GM12878 (cell line): ENCODE results near the gene EPB41L4B. TPM values are rescaled to one million over a fixed set of nuclear protein-coding genes. Genes with fewer than 3 reads are reported as not detected.

ENCODE experiments used
- ATAC-seq: fragments of 200-7000 bp; cut with Tn5 transposase; 3 replicates; pipeline ENCODE4 v1.9.1; 2020; ENCODE audit warnings: mild to moderate bottlenecking, moderate library complexity
- BruUV-seq: library from RNA; stranded (reverse); fragments of 400-500 nt; replicated peaks from 2 replicates; lab custom pipeline; 2021; lab: Mats Ljungman, UMichigan
- CTCF ChIA-PET: fragments of 300-600 bp; sonication (Branson Sonifier 250); formaldehyde crosslinking; extraction: SDS; loops from one replicate; lab custom pipeline; 2021; ENCODE audit warnings: inconsistent platforms; lab: Yijun Ruan, JAX
- POLR2A ChIA-PET: fragments of 350-600 bp; formaldehyde crosslinking; extraction: SDS; loops from one replicate; lab custom pipeline; 2021; ENCODE audit warnings: inconsistent platforms; lab: Charles Lee
- RAD21 ChIA-PET: fragments of 300-600 bp; sonication (Branson Sonifier 250); formaldehyde crosslinking; loops from one replicate; lab custom pipeline; 2023; ENCODE audit warnings: antibody characterized with exemption; ENCODE audit not compliant: unreplicated experiment; lab: Charles Lee
- SMC1A ChIA-PET: fragments of 300-600 bp; sonication (Branson Sonifier 250); formaldehyde crosslinking; loops from one replicate; lab custom pipeline; 2023; ENCODE audit not compliant: unreplicated experiment, uncharacterized antibody; lab: Charles Lee
- DNase-seq: peaks from one replicate; pipeline ENCODE4 v3.0.0-alpha.2; 2011; ENCODE audit warnings: low read depth, low spot score
- FAIRE-seq: peaks from 3 replicates; lab custom pipeline; 2011; peaks lifted over from hg19 to GRCh38; lab: Jason Lieb, UNC
- H2AFZ ChIP-seq: 2 replicates; pipeline ENCODE4 v1.6.0; 2011; ENCODE audit warnings: low read depth, low read length, control low read depth; ENCODE audit not compliant: control insufficient read depth
- H3K27ac ChIP-seq: 2 replicates; pipeline ENCODE4 v1.5.1; 2011; ENCODE audit warnings: control low read depth; ENCODE audit not compliant: control insufficient read depth, insufficient read depth
- H3K27me3 ChIP-seq, 2 experiments: replicated peaks in 1 of 2; 2 replicates each; pipeline versions ENCODE4 v1.6.0 to v1.6.1; 2011; ENCODE audit warnings: low read length in 1 of 2; ENCODE audit not compliant: control insufficient read depth in 2 of 2, insufficient read depth in 2 of 2
- H3K36me3 ChIP-seq, 2 experiments: 2 replicates each; pipeline ENCODE4 v1.5.1; 2011; ENCODE audit warnings: low read length in 1 of 2; ENCODE audit not compliant: control insufficient read depth in 2 of 2, insufficient read depth in 2 of 2
- H3K4me1 ChIP-seq: 2 replicates; pipeline ENCODE4 v1.6.1; 2011; ENCODE audit warnings: mild to moderate bottlenecking, low read length, moderate library complexity, mixed read lengths; ENCODE audit not compliant: control insufficient read depth, insufficient read depth
- H3K4me2 ChIP-seq: 2 replicates; pipeline ENCODE4 v1.6.0; 2011; ENCODE audit warnings: control low read depth; ENCODE audit not compliant: control insufficient read depth, insufficient read depth
- H3K4me3 ChIP-seq: fragments of 200-600 bp; sonication (generic); 2 replicates; pipeline ENCODE4 v1.5.1; 2016
- H3K79me2 ChIP-seq: 2 replicates; pipeline ENCODE4 v1.6.0; 2011; ENCODE audit warnings: low read length; ENCODE audit not compliant: control insufficient read depth, insufficient read depth
- H3K9ac ChIP-seq: 2 replicates; pipeline ENCODE4 v1.8.0; 2011; ENCODE audit warnings: low read length, control low read depth, mixed read lengths; ENCODE audit not compliant: control insufficient read depth, insufficient read depth
- H3K9me3 ChIP-seq: replicated peaks from 3 replicates; pipeline ENCODE4 v1.5.1; 2011; ENCODE audit warnings: mild to moderate bottlenecking, low read length; ENCODE audit not compliant: control insufficient read depth, insufficient read depth
- H4K20me1 ChIP-seq: 2 replicates; pipeline ENCODE4 v1.6.0; 2011; ENCODE audit not compliant: control insufficient read depth, insufficient read depth
- BCL3 ChIP-seq: IDR thresholded peaks from 2 replicates; pipeline ENCODE4 v1.6.1; 2011; ENCODE audit warnings: borderline replicate concordance, low read depth, mild to moderate bottlenecking, moderate library complexity, low read length; ENCODE audit not compliant: insufficient read depth, poor library complexity, severe bottlenecking
- BHLHE40 ChIP-seq, 2 experiments: fragments of 450-650 bp in 1 of 2; IDR thresholded peaks; 2 replicates each; pipeline ENCODE4 v1.6.1; 2011 to 2017; ENCODE audit warnings: low read depth in 2 of 2, borderline replicate concordance in 1 of 2, improper control_type of control experiment in 1 of 2, low read length in 1 of 2, mild to moderate bottlenecking in 1 of 2
- CEBPB ChIP-seq, 2 experiments: fragments of 150-350 bp in 1 of 2; IDR thresholded peaks; 2 replicates each; pipeline ENCODE4 v1.6.1; 2012 to 2014; ENCODE audit warnings: low read depth in 2 of 2, low read length in 2 of 2, borderline replicate concordance in 1 of 2, inconsistent platforms in 1 of 2
- CEBPZ ChIP-seq: fragments of 150-350 bp; IDR thresholded peaks from 2 replicates; pipeline ENCODE4 v1.6.1; 2016; ENCODE audit warnings: low read depth, low read length
- E4F1 ChIP-seq: fragments of 450-650 bp; IDR thresholded peaks from 2 replicates; pipeline ENCODE4 v1.6.1; 2018; ENCODE audit warnings: borderline replicate concordance, mild to moderate bottlenecking; ENCODE audit not compliant: partially characterized antibody
- ESRRA ChIP-seq: IDR thresholded peaks from 2 replicates; pipeline ENCODE4 v1.6.1; 2012; ENCODE audit warnings: mild to moderate bottlenecking, low read length, improper control_type of control experiment
- GATAD2B ChIP-seq: fragments of 450-650 bp; conservative IDR thresholded peaks from 2 replicates; pipeline ENCODE4 v1.6.1; 2017; ENCODE audit warnings: low read depth, mild to moderate bottlenecking, moderate library complexity
- KAT2A ChIP-seq: conservative IDR thresholded peaks from 2 replicates; pipeline ENCODE4 v1.6.1; 2011; ENCODE audit warnings: low read depth, low read length; ENCODE audit not compliant: control insufficient read depth
- MLLT1 ChIP-seq: fragments of 450-650 bp; IDR thresholded peaks from 2 replicates; pipeline ENCODE4 v1.6.1; 2016; ENCODE audit warnings: mild to moderate bottlenecking
- MYC ChIP-seq: IDR thresholded peaks from 2 replicates; pipeline ENCODE4 v1.6.1; 2011; ENCODE audit warnings: mild to moderate bottlenecking, low read length, moderate library complexity, inconsistent platforms; ENCODE audit not compliant: insufficient read depth, insufficient replicate concordance, insufficient read length, severe bottlenecking
- POLR2AphosphoS2 ChIP-seq: IDR thresholded peaks from 2 replicates; pipeline ENCODE4 v1.6.1; 2011; ENCODE audit warnings: low read depth, mild to moderate bottlenecking, low read length, improper control_type of control experiment, moderate library complexity
- TCF12 ChIP-seq: IDR thresholded peaks from 2 replicates; pipeline ENCODE4 v1.6.1; 2011; ENCODE audit warnings: low read depth, mild to moderate bottlenecking, low read length
- ZNF217 ChIP-seq: fragments of 450-650 bp; IDR thresholded peaks from 2 replicates; pipeline ENCODE4 v1.6.1; 2017; ENCODE audit warnings: antibody characterized with exemption, mild to moderate bottlenecking
- WGBS: methylation state at CpG from one replicate; pipeline ENCODE4 v1.1.6; 2016; ENCODE audit warnings: low lambda C conversion rate; ENCODE audit not compliant: insufficient replicate concordance, insufficient coverage; ENCODE audit errors: missing lambda C conversion rate; 5-methylcytosine and 5-hydroxymethylcytosine counted together
- in situ Hi-C: fragments of 300-500 bp; cut with MboI; formaldehyde crosslinking; loops from 9 replicates; pipeline ENCODE4 v1.14.3; 2018; ENCODE audit warnings: mixed read lengths
- intact Hi-C: fragments of 100-400 bp; cut with micrococcal nuclease; formaldehyde crosslinking; loops from one replicate; pipeline ENCODE4 v1.14.2; 2022; ENCODE audit not compliant: unreplicated experiment
- polyA plus RNA-seq, 11 experiments: library from polyadenylated mRNA; depleted of rRNA in 4 of 11; unstranded in 6 of 11; stranded (reverse) in 5 of 11; fragments of >200 nt; fragmentation: Nextera tagmentation in 4 of 11; fragmentation: Illumina TruSeq in 1 of 11; extraction: Ambion mirVana in 4 of 11; extraction: Trizol in 1 of 11; gene quantifications; 1 replicate in 1 of 11; 2 replicates in 10 of 11; pipeline versions ENCODE4 v1.2.1 to v1.2.3, GENCODE V29; 2011 to 2016; ENCODE audit warnings: inconsistent platforms in 2 of 11, missing spikeins in 2 of 11, low read depth in 1 of 11
- total RNA-seq, 4 experiments: library from RNA; depleted of rRNA in 3 of 4; stranded (reverse); fragments of >200 nt in 3 of 4; fragmentation: Illumina TruSeq in 1 of 4; extraction: Trizol in 1 of 4; gene quantifications; 2 replicates each; pipeline versions ENCODE4 v1.2.1 to v1.2.3, GENCODE V29; 2013 to 2021

EPB41L4B gene
- total and polyA plus RNA-seq, 10 of the 15 experiments (the other 5 are each of a cell fraction or from before 2014, with no cell fraction given): 0.04 to 0.75 (median 0.13) TPM; not detected in 1

GRCh38 chr9:109335121-109335520 lies 14.3 kb upstream of the EPB41L4B start (continued):
- no peak for TF ChIP-seq E4F1
- TF ChIP-seq MLLT1: no peak
- no peak for TF ChIP-seq ESRRA

- 28% methylated on average over 5 of the region's 5 CpGs for WGBS
- Histone ChIP-seq H3K4me2 (no peak overlapping the region), H3K27me3 (peaks cover 0 to 3% of the 10 kb centered on the region in 2 experiments; a peak in 2 of 4 replicates), H3K4me1 (no peaks in the 10 kb centered on the region), H3K4me3 (no peak overlapping the region), H2AFZ (no peak overlapping the region), H3K36me3 (no peaks in the 10 kb centered on the region), H3K79me2 (no peaks in the 10 kb centered on the region), H3K9me3 (no peaks in the 10 kb centered on the region), H4K20me1 (no peaks in the 10 kb centered on the region), H3K27ac (no peak overlapping the region), H3K9ac (no peak overlapping the region)
- no peak for DNase-seq
- intact Hi-C loops: no loop called here
- ChIA-PET SMC1A (interaction anchor here (0.5 kb wide), 1 partner anchor 16 kb away, joined by 3 read pairs; no protein-coding TSS in a partner anchor), POLR2A (no interaction called here), CTCF (no interaction called here), RAD21 (no interaction called here)
- BruUV-seq: no TSS peak
- ATAC-seq: no peak
- no peak for FAIRE-seq
- in situ Hi-C loops: no loop called here
- TF ChIP-seq CEBPZ (no peak), GATAD2B (no peak), CEBPB (IDR thresholded peaks at IDR 0.05; ENCODE audit: borderline replicate concordance in 1 of 2, low read depth in 2 of 2, low read length in 2 of 2) (no peak), TCF12 (no peak), MYC (no peak), BCL3 (no peak), KAT2A (no peak), POLR2AphosphoS2 (no peak), ZNF217 (no peak), BHLHE40 (IDR thresholded peaks at IDR 0.05; ENCODE audit: borderline replicate concordance in 1 of 2, low read depth in 2 of 2, low read length in 1 of 2) (no peak)
Observed at GRCh38 chr9:109331353-109331752, 10.5 kb upstream of the EPB41L4B start.
